ENCODE results near the gene PPP2R5A.

DNA sequence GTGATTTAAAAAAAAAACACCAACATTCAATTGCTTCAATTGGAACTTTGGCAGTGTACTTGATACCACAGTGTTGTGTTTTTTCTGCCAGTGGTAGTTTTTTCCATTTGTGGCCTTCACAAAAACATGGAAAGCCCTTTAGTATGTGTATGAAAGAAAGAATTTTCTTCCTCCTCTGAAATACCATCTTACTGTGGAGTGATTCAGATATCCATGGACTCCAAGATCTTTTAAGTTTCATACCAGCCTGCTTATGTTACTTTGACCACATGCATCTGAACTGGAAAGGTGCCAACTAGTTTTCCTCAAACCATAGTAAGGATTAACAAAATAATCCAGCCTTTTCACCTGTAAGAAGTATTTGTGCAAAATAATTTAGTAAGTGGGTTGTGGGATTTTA, 3.4 kb downstream of the PPP2R5A start:
- TF ChIP-seq, protein P1, sequence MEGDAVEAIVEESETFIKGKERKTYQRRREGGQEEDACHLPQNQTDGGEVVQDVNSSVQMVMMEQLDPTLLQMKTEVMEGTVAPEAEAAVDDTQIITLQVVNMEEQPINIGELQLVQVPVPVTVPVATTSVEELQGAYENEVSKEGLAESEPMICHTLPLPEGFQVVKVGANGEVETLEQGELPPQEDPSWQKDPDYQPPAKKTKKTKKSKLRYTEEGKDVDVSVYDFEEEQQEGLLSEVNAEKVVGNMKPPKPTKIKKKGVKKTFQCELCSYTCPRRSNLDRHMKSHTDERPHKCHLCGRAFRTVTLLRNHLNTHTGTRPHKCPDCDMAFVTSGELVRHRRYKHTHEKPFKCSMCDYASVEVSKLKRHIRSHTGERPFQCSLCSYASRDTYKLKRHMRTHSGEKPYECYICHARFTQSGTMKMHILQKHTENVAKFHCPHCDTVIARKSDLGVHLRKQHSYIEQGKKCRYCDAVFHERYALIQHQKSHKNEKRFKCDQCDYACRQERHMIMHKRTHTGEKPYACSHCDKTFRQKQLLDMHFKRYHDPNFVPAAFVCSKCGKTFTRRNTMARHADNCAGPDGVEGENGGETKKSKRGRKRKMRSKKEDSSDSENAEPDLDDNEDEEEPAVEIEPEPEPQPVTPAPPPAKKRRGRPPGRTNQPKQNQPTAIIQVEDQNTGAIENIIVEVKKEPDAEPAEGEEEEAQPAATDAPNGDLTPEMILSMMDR (conservative IDR thresholded peaks at IDR 0.05; ENCODE audit: low read length), result no peak
- no peak for TF ChIP-seq EZH2phosphoT487 (IDR thresholded peaks at IDR 0.05; ENCODE audit: borderline replicate concordance)
